ENCODE data around the gene IFT27. TPM values are rescaled to one million over a fixed set of nuclear protein-coding genes. Genes with fewer than 3 reads are reported as not detected.
"Not testable (repeated sequence)": the region's sequence is repeated elsewhere in the genome, so short reads cannot be mapped to it uniquely, and the experiment has no call there.

Gene IFT27
- total RNA-seq, 1 donor from 2014 or later = 30.0 TPM

DNA sequence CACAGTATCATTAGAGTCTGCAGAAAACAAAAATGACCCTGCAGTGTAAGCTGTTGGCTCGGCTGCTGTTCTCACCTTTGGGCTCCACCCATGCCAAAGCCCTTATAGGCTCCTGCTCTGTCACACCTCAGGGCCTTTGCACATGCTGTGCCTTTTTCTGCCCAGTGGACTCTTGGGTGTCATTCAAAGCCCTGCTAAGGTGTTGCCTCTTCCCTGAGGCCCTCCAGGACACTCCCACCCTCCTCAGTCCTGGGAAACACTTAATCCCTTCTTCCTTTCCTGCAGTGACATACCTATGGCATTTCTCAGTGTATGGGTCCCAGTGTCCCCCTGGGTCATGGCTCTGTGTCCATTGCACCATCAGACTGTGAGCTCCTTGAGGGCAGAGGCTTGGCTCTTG lies 43.3 kb downstream of the IFT27 start:
- Mint-ChIP-seq H3K9me3 (no peaks in the 10 kb centered on the region), H3K27ac (no peak overlapping the region), H3K4me3 (ENCODE audit: low read depth) (no peak overlapping the region), H3K27me3 (ENCODE audit: low read depth) (peaks cover 9% of the 10 kb centered on the region), H3K4me1 (ENCODE audit: low read depth) (no peaks in the 10 kb centered on the region), H3K36me3 (ENCODE audit: low read depth) (no peaks in the 10 kb centered on the region)
- no peak for DNase-seq (ENCODE audit: low spot score)
- intact Hi-C loops (cut with micrococcal nuclease) = no loop called here

DNA sequence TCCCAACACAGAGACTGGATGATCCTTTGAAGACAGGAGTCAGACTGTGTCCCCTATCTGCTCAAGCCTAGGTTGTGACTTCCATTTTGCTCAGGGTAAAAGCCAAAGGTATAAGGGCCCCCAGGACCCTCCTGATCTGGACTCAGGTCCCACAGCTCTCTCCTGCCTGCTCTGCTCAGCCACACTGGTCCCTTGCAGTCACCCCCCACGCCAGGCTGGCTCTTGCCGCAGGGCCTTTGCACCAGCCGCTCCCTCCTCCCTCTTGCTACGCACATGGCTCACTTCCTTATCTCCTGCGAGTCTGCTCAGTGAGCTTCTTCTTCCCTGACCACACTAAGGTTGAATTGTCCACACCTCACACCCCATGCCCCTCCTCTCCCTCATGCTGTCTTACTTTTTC lies 44.0 kb downstream of the IFT27 start:
- H3K27me3 Mint-ChIP-seq (ENCODE audit: low read depth) = peaks cover 5% of the 10 kb centered on the region
- no peaks in the 10 kb centered on the region for H3K4me1 Mint-ChIP-seq (ENCODE audit: low read depth)
- no peaks in the 10 kb centered on the region for H3K9me3 Mint-ChIP-seq
- DNase-seq (ENCODE audit: low spot score) = no peak
- H3K4me3 Mint-ChIP-seq (ENCODE audit: low read depth) = no peak overlapping the region
- H3K36me3 Mint-ChIP-seq (ENCODE audit: low read depth) = no peaks in the 10 kb centered on the region
- intact Hi-C loops (cut with micrococcal nuclease) = no loop called here
- H3K27ac Mint-ChIP-seq = no peak overlapping the region

DNA sequence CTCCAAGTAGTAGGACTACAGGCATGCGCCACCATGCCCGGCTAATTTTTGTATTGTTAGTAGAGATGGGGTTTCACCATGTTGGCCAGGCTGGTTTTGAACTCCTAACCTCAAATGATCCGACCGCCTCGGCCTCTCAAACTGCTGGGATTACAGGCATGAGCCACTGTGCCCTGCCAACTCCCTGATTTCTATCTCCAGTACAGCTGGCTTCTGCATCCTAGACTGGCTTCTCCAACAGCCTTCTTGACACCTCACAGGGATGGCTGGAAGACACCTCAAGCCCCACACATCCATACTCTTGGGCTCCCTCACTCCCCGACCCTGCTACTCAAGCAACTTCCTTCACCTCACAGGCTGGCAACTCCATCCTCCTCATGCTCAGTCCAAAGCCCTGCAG lies 44.6 kb downstream of the IFT27 start:
- H3K4me3 Mint-ChIP-seq (ENCODE audit: low read depth); DNase-seq (ENCODE audit: low spot score); H3K27ac Mint-ChIP-seq; H3K36me3 Mint-ChIP-seq (ENCODE audit: low read depth); H3K27me3 Mint-ChIP-seq (ENCODE audit: low read depth); intact Hi-C loops (cut with micrococcal nuclease); H3K4me1 Mint-ChIP-seq (ENCODE audit: low read depth); H3K9me3 Mint-ChIP-seq: not testable (repeated sequence)

DNA sequence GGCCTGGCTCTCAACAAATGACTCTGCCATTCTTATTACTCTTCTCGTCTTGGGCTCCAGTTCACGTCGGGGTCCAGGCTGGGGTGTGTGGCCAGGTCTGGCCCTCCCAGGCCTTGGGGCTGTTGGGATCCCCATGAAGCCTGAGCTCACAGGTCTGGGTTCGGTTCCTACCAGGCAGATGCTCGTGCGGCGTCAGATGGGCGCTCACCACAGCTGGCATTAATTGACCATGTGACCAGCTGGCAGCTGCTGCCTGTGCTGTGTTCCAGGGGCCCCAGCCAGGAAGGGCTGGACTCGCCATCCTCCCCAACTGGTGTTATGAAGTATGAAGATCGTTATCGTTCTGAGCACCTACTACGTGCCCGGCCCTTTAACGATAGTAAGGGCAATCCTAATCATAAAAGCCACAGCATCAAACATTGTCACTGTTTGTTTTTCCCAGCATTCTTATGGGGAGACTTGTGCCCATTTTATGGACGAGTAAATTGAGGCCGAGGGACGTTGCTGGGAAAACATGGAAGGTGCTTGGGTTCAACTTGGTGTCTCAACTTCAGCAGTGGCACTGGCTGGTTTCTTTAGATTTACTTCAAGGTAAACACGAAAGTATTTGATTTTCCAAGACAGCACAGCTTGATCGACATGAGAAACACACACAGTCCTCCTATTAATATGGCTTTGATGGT lies 45.6 kb downstream of the IFT27 start:
- Mint-ChIP-seq H3K4me1 (ENCODE audit: low read depth) (no peaks in the 10 kb centered on the region), H3K36me3 (ENCODE audit: low read depth) (no peaks in the 10 kb centered on the region), H3K9me3 (no peaks in the 10 kb centered on the region), H3K4me3 (ENCODE audit: low read depth) (no peak overlapping the region), H3K27ac (no peak overlapping the region), H3K27me3 (ENCODE audit: low read depth) (no peaks in the 10 kb centered on the region)
- intact Hi-C loops (cut with micrococcal nuclease) = no loop called here
- no peak for DNase-seq (ENCODE audit: low spot score)

DNA sequence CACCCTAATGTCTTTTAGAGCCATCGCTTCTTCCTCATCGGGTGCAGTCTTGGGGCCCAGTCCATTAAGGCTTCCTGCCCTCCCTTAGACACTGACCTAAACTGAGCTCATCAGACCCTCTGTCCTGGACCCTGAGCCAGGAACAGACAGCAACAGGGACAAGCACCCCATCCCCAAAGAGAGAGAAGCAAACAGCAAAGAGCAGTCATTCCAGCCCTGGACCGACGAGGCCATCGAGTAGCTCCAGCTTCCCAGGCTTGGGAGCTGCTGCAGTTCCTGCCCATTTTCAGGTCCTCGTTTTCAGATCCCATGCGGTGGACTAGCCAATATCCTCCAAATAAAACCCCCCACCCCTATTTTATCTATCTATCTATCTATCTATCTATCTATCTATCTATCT lies 46.6 kb downstream of the IFT27 start:
- no peaks in the 10 kb centered on the region for H3K27me3 Mint-ChIP-seq (ENCODE audit: low read depth)
- intact Hi-C loops (cut with micrococcal nuclease) = loop anchor here (10.0 kb wide), 1 partner anchor 65 kb away; no protein-coding TSS in a partner anchor
- H3K4me3 Mint-ChIP-seq (ENCODE audit: low read depth) = no peak overlapping the region
- H3K9me3 Mint-ChIP-seq = no peaks in the 10 kb centered on the region
- no peaks in the 10 kb centered on the region for H3K36me3 Mint-ChIP-seq (ENCODE audit: low read depth)
- no peaks in the 10 kb centered on the region for H3K4me1 Mint-ChIP-seq (ENCODE audit: low read depth)
- DNase-seq (ENCODE audit: low spot score) = no peak
- no peak overlapping the region for H3K27ac Mint-ChIP-seq

DNA sequence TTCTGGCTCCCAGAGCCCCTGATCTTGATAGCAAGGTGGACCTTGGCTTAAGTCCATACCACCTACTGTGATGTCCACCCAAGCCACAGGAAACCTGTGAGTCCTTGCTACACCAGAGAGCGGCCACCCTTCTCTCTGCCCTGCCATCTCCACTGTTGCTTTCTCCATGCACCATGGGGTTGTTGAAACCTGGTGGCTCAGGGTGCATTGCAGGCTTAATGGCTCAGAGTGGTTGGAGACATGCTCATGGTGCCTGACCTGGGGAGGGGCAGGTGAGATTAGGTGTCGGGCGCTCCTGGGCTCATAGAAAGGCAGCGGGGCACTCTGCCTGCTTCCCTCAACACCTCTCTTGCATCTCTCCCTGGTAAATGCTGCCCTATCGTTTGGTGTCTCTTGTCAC lies 47.4 kb downstream of the IFT27 start:
- intact Hi-C loops (cut with micrococcal nuclease) = loop anchor here (10.0 kb wide), 1 partner anchor 64 kb away; no protein-coding TSS in a partner anchor
- H3K27me3 Mint-ChIP-seq (ENCODE audit: low read depth) = no peaks in the 10 kb centered on the region
- H3K4me1 Mint-ChIP-seq (ENCODE audit: low read depth) = no peaks in the 10 kb centered on the region
- H3K27ac Mint-ChIP-seq = no peak overlapping the region
- H3K36me3 Mint-ChIP-seq (ENCODE audit: low read depth) = no peaks in the 10 kb centered on the region
- H3K4me3 Mint-ChIP-seq (ENCODE audit: low read depth) = no peak overlapping the region
- no peaks in the 10 kb centered on the region for H3K9me3 Mint-ChIP-seq
- no peak for DNase-seq (ENCODE audit: low spot score)

DNA sequence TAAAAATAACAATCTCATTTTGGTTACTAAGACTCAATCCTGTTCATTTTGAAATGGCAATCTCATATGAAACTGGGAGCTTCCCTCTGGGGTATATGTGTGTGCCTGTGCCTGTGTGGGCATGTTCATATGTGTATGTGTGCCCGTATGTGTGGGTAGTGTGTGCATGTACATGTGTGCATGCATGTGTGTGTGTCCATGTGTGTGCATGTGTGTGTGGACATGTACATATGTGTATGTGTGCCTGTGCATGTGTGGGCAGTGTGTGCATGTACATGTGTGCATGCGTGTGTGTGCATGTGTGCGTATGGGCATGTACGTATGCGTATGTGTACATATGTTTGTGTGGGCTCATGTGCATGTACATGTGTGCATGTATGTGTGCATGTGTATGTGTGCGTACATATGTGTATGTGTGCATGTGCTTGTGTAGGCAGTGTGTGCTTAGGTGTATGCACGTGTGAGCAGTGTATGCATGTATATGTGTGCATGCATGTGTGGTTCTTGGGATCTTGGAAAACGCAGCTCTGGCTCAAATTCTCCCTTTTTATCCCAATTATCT lies 47.9 kb downstream of the IFT27 start:
- no peak overlapping the region for H3K4me3 Mint-ChIP-seq (ENCODE audit: low read depth)
- H3K9me3 Mint-ChIP-seq = no peaks in the 10 kb centered on the region
- no peaks in the 10 kb centered on the region for H3K4me1 Mint-ChIP-seq (ENCODE audit: low read depth)
- no peaks in the 10 kb centered on the region for H3K36me3 Mint-ChIP-seq (ENCODE audit: low read depth)
- H3K27ac Mint-ChIP-seq = no peak overlapping the region
- intact Hi-C loops (cut with micrococcal nuclease) = loop anchor here (10.0 kb wide), 1 partner anchor 63 kb away; no protein-coding TSS in a partner anchor
- H3K27me3 Mint-ChIP-seq (ENCODE audit: low read depth) = no peaks in the 10 kb centered on the region
- no peak for DNase-seq (ENCODE audit: low spot score)

DNA sequence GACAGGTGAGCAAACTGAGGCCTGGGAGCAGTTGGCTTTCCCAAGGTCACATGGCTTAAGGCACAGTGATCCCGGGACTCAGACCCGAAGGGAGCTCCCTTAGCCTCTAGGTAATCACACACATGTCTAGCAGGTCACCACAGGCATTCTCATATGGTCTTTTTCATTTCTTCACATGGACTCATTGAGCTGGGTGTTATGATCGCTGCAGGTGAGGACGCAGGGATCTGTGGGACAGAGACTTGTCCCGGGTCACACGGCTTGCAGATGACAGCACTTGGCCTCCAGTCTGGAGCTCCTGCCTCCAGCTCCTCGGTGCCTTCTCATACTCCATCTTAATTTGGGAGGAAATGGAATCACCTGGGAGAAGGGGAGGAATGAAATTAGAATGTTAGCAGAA lies 48.8 kb downstream of the IFT27 start:
- H3K4me3 Mint-ChIP-seq (ENCODE audit: low read depth) = no peak overlapping the region
- no peak overlapping the region for H3K27ac Mint-ChIP-seq
- H3K36me3 Mint-ChIP-seq (ENCODE audit: low read depth) = no peaks in the 10 kb centered on the region
- H3K27me3 Mint-ChIP-seq (ENCODE audit: low read depth) = peaks cover 4% of the 10 kb centered on the region
- DNase-seq (ENCODE audit: low spot score) = no peak
- no peaks in the 10 kb centered on the region for H3K4me1 Mint-ChIP-seq (ENCODE audit: low read depth)
- intact Hi-C loops (cut with micrococcal nuclease) = loop anchor here (10.0 kb wide), 1 partner anchor 62 kb away; no protein-coding TSS in a partner anchor
- no peaks in the 10 kb centered on the region for H3K9me3 Mint-ChIP-seq

DNA sequence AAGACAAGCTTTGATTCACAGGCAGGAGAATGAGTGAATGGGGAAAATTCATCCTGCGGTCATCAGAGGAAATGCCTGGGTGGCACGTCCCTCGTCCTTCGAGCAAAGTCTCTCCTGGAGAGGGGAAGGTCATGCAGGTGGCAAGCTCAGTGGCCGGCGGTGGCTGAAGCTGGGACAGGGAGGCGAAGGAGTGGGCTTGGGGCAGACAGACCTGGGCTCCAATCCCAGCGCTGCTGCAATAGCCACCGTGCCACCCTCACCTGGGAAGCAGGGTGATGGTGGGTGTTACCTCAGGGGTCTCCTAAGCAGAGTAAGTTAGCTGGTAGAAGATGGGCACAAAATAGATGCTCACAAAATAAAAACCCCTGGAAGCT lies 49.9 kb downstream of the IFT27 start:
- intact Hi-C loops (cut with micrococcal nuclease) = loop anchor here (10.0 kb wide), 1 partner anchor 61 kb away; no protein-coding TSS in a partner anchor
- Mint-ChIP-seq H3K36me3 (ENCODE audit: low read depth) (no peaks in the 10 kb centered on the region), H3K27me3 (ENCODE audit: low read depth) (peaks cover 11% of the 10 kb centered on the region), H3K9me3 (no peaks in the 10 kb centered on the region), H3K27ac (no peak overlapping the region), H3K4me1 (ENCODE audit: low read depth) (no peaks in the 10 kb centered on the region), H3K4me3 (ENCODE audit: low read depth) (no peak overlapping the region)
- DNase-seq (ENCODE audit: low spot score) = no peak

DNA sequence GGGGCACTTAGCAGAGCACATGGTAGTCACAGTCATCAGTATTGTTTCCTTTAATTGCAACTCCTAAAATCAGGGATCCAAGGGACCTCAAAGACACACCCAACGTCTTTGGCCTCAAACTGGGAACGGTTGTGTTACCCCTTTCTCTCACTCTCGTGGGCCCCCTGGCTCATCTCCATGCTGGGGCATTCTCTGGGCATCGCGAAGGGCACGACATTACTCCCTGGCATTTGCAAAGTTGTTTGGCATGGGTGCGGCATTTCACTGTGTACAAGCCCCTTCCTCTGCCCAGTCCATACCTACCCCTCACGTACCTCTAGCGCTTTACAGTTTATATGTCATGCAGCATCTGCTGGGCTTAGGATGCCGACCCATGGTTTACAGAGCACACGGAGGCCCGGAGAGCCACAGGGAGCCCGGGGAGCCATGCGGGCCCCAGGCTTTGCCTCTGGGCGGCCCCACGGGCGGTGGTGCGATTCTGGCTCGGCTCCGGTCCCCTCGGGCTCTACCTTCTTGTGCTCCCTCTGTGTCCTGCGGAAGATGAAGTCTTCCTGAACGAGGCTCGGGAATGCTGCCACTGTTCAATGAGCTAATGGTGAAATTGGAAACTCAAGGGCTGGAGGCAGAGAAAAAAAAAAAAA lies 50.4 kb downstream of the IFT27 start:
- Mint-ChIP-seq H3K27me3 (ENCODE audit: low read depth) (peaks cover 12% of the 10 kb centered on the region), H3K4me1 (ENCODE audit: low read depth) (no peaks in the 10 kb centered on the region), H3K36me3 (ENCODE audit: low read depth) (no peaks in the 10 kb centered on the region), H3K4me3 (ENCODE audit: low read depth) (no peak overlapping the region), H3K27ac (no peak overlapping the region), H3K9me3 (no peaks in the 10 kb centered on the region)
- intact Hi-C loops (cut with micrococcal nuclease) = loop anchor here (10.0 kb wide), 1 partner anchor 61 kb away; no protein-coding TSS in a partner anchor
- no peak for DNase-seq (ENCODE audit: low spot score)

DNA sequence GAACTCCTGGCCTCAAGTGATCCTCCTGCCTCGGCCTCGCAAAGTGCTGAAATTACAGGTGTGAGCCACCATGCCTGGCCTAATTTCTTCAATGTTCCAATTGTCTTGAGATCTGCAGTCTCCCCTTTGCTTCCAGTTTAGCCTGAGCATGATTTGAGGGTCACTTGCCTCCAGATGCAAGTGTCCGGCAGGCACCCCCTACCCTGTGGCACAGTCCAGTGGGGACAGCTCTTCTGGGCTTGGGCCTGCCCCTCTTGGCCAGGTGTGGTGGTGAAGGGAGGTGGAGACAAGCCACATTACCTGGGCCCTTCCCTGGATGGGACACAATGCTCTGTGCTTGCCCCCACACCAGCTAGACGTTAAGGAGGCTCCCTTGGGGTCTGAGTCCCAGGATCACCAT lies 51.1 kb downstream of the IFT27 start:
- H3K27me3 Mint-ChIP-seq (ENCODE audit: low read depth) = peaks cover 12% of the 10 kb centered on the region
- H3K36me3 Mint-ChIP-seq (ENCODE audit: low read depth) = no peaks in the 10 kb centered on the region
- no peak overlapping the region for H3K27ac Mint-ChIP-seq
- H3K4me1 Mint-ChIP-seq (ENCODE audit: low read depth) = no peaks in the 10 kb centered on the region
- intact Hi-C loops (cut with micrococcal nuclease) = loop anchor here (10.0 kb wide), 1 partner anchor 60 kb away; no protein-coding TSS in a partner anchor
- no peaks in the 10 kb centered on the region for H3K9me3 Mint-ChIP-seq
- H3K4me3 Mint-ChIP-seq (ENCODE audit: low read depth) = no peak overlapping the region
- DNase-seq (ENCODE audit: low spot score) = no peak

DNA sequence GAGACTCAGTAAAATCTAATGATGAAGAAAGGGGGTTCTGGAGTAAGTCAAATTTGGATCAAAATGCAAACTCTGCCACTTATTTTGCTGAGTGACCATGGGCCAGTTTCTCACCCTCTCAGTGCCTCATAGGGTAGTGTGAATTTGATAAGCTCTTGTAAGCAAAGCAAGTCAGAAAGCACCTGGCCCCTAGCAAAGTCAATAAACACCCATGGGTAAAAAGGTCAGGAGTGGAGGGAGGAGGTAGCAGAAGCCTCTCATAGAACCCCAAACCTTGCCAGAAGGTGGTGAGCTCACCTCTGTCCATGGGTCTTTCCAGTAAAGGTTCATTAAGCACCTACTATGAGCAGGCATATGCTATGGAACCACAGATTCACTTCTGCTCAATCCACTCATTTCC lies 53.9 kb downstream of the IFT27 start:
- intact Hi-C loops (cut with micrococcal nuclease) = loop anchor here (10.0 kb wide), 1 partner anchor 57 kb away; no protein-coding TSS in a partner anchor
- Mint-ChIP-seq H3K9me3 (no peaks in the 10 kb centered on the region), H3K4me1 (ENCODE audit: low read depth) (no peaks in the 10 kb centered on the region), H3K4me3 (ENCODE audit: low read depth) (no peak overlapping the region), H3K36me3 (ENCODE audit: low read depth) (no peaks in the 10 kb centered on the region), H3K27ac (no peak overlapping the region), H3K27me3 (ENCODE audit: low read depth) (peaks cover 15% of the 10 kb centered on the region)
- DNase-seq (ENCODE audit: low spot score) = no peak

DNA sequence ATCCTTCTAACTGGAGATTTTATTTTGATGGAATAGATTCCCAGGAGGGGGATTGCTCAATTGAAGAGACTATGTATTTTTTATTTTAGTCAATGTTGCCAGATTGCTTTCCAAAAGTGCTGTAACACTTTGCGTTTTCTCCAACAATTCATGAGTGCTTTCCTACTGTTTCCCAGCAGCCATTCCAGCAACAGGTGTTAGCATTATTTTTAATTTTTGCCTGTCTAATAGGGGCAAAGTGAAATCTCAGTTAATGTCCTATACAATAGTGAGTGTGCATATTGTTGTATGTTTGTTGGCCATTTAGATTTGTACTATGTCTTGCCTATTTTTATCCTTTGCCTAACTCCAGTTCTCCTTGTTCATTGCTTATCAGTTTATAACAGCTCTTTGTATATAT lies 60.3 kb downstream of the IFT27 start:
- Mint-ChIP-seq H3K27ac (no peak overlapping the region), H3K36me3 (ENCODE audit: low read depth) (no peaks in the 10 kb centered on the region), H3K27me3 (ENCODE audit: low read depth) (peaks cover 8% of the 10 kb centered on the region), H3K9me3 (no peaks in the 10 kb centered on the region), H3K4me1 (ENCODE audit: low read depth) (no peaks in the 10 kb centered on the region), H3K4me3 (ENCODE audit: low read depth) (no peak overlapping the region)
- intact Hi-C loops (cut with micrococcal nuclease) = no loop called here
- no peak for DNase-seq (ENCODE audit: low spot score)

Data from activated T-helper 2 cell treated with anti-CD3 and anti-CD28 coated beads, Interferon-gamma antibody, Interleukin-2, Interleukin-4, amounts not matched to agents 10 μg/mL and 5 μg/mL and 100 μg/mL, durations not matched to agents 14 hours and 24 hours and 36 hours (primary cell).